ENCODE measurements around the gene FCER1A. TPM values are rescaled to one million over a fixed set of nuclear protein-coding genes. Genes with fewer than 3 reads are reported as not detected.

Gene FCER1A
- total RNA-seq (2011; cell fraction: chromatin; rRNA removed; ENCODE audit: low replicate concordance) = not detected in 2 replicates
- total RNA-seq (2011; cell fraction: nucleolus; rRNA removed) = not detected in 2 replicates
- not detected in 2 replicates for total RNA-seq (2011; cell fraction: nucleoplasm; rRNA removed)
- not detected in 2 replicates for total RNA-seq (2014; rRNA removed)
- not detected in 2 replicates for total RNA-seq (2014; rRNA removed; fragmentation: Illumina TruSeq; extraction: Trizol)
- not detected in 2 replicates for total RNA-seq (2015; rRNA removed; fragmentation: Illumina TruSeq; extraction: Trizol)
- not detected in 2 replicates for total RNA-seq (2021)
- not detected in 2 replicates for polyA plus RNA-seq (2011; rRNA removed)
- not detected in 2 replicates for polyA plus RNA-seq (2011; cell fraction: cytosol; rRNA removed)
- not detected in 2 replicates for polyA plus RNA-seq (2011; cell fraction: nucleus; rRNA removed)
- polyA plus RNA-seq (2012) = 0.08 TPM in 1 of 2 replicates, not detected in the other
- polyA plus RNA-seq (2014; fragmentation: Illumina TruSeq; extraction: Trizol) = not detected in 2 replicates
- polyA plus RNA-seq (2014; fragmentation: Nextera tagmentation; extraction: Ambion mirVana) = under 1 TPM in 1 of 2 experiments, not detected in 1; 0.04 TPM
- polyA plus RNA-seq (2014; rRNA removed) = not detected in 2 replicates
- not detected in 2 replicates for polyA minus RNA-seq (2011; rRNA and poly(A)+ RNA removed)
- not detected in 2 replicates for polyA minus RNA-seq (2011; cell fraction: cytosol; rRNA and poly(A)+ RNA removed)
- polyA minus RNA-seq (2011; cell fraction: nucleus; rRNA and poly(A)+ RNA removed) = not detected in 2 replicates
- Bru-seq, nascent RNA = percentile 9 among the genes with signal in this experiment
- not detected for BruChase-seq, experiment 1, labeled RNA remaining after a 2-hour chase
- BruChase-seq, experiment 2, labeled RNA remaining after a 6-hour chase = percentile 6 among the genes with signal in this experiment
- long read RNA-seq, experiment 1, partial matches to known transcripts = 0 of 1 reads
- long read RNA-seq, experiment 1, other reads (novel, unspliced or antisense) = 1 of 1 reads
- long read RNA-seq, experiment 2 = 0 reads
- long read RNA-seq, experiment 3 = 0 reads

DNA sequence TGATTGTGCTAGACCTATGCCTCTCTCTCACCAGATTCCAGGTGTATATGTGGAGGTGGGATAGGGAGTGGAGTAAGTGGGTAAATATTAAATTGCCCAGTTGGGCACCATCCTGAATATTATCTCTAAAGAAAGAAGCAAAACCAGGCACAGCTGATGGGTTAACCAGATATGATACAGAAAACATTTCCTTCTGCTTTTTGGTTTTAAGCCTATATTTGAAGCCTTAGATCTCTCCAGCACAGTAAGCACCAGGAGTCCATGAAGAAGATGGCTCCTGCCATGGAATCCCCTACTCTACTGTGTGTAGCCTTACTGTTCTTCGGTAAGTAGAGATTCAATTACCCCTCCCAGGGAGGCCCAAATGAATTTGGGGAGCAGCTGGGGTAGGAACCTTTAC lies at the start of gene FCER1A:
Gene FCER1A (plus strand): TSS at position 242 of the 400 bp plus-strand sequence. CDS start 29 bp downstream, at position 271.
- in situ Hi-C loops (cut with MboI) = no loop called here
- ATAC-seq (no peak), DNase-seq (ENCODE audit: extremely low read depth in 1 of 4, low spot score in 3 of 4) (no peak), FAIRE-seq (no peak)
- Histone ChIP-seq H3K36me3 (ENCODE audit: control insufficient read depth, insufficient read depth, low read length) (no peaks in the 10 kb centered on the region), H3K9me3 (replicated peaks; ENCODE audit: control insufficient read depth, insufficient read depth, low read depth, low read length) (no peaks in the 10 kb centered on the region), H2AFZ (ENCODE audit: low read depth, low read length) (no peak within 1 kb of the TSS), H3K9me1 (ENCODE audit: control insufficient read depth, insufficient read depth, low read length) (no peaks in the 10 kb centered on the region), H3K4me3 (no peak within 1 kb of the TSS), H3K4me1 (replicated peaks in 1 of 2; ENCODE audit: control insufficient read depth in 2 of 2, insufficient read depth in 2 of 2, low read length in 2 of 2) (no peaks in the 10 kb centered on the region), H3K9ac (ENCODE audit: insufficient read depth in 1 of 2, low read depth in 2 of 2, low read length in 2 of 2) (no peak within 1 kb of the TSS), H3K4me2 (ENCODE audit: insufficient read depth, low read length) (no peak within 1 kb of the TSS), H4K20me1 (replicated peaks; ENCODE audit: control insufficient read depth, insufficient read depth, low read length) (no peaks in the 10 kb centered on the region), H3K27me3 (ENCODE audit: control insufficient read depth in 2 of 2, insufficient read depth in 2 of 2, low read length in 2 of 2) (no peaks in the 10 kb centered on the region), H3K79me2 (ENCODE audit: control insufficient read depth, insufficient read depth, low read length) (no peaks in the 10 kb centered on the region), H3K27ac (ENCODE audit: extremely low read depth, low read depth, low read length) (no peak within 1 kb of the TSS)
- no peak for TF ChIP-seq ARID2 (IDR thresholded peaks at IDR 0.05)
- TF ChIP-seq ZNF212 (CRISPR knock-in tag; IDR thresholded peaks at IDR 0.05) = no peak
- no peak for TF ChIP-seq SP1 (CRISPR knock-in tag; IDR thresholded peaks at IDR 0.05)
- BruUV-seq (replicated peaks) = no TSS peak
- ChIA-PET CTCF (ENCODE audit: low intra/inter-chr PET ratio) (no interaction called here), POLR2A (no interaction called here)
- intact Hi-C loops (cut with micrococcal nuclease) = no loop called here
- WGBS (ENCODE audit: insufficient coverage, low coverage, missing lambda C conversion rate) = 0% methylated on average over 1 of the region's 1 CpG
